Endometrial microvascular endothelial cells (primary cell): Measurements from ENCODE around the gene PANK2. TPM values are rescaled to one million over a fixed set of nuclear protein-coding genes. Genes with fewer than 3 reads are reported as not detected.
"Not testable (repeated sequence)": the region's sequence is repeated elsewhere in the genome, so short reads cannot be mapped to it uniquely, and the experiment has no call there.

ENCODE experiments used
- in situ Hi-C: cut with HindIII; loops from 2 replicates; pipeline ENCODE4 v1.10.0; 2017; ENCODE audit warnings: low sequenced_read_pairs, low pct_unique_long_range_greater_than_20kb; ENCODE audit errors: inconsistent ontology term
- total RNA-seq: library from RNA; depleted of rRNA; stranded (reverse); fragments of >200 nt; gene quantifications from one replicate; pipeline ENCODE4 v1.2.3, GENCODE V29; 2015; ENCODE audit errors: inconsistent ontology term

The PANK2 gene
- total RNA-seq, 1 donor from 2014 or later = 47.3 TPM

DNA sequence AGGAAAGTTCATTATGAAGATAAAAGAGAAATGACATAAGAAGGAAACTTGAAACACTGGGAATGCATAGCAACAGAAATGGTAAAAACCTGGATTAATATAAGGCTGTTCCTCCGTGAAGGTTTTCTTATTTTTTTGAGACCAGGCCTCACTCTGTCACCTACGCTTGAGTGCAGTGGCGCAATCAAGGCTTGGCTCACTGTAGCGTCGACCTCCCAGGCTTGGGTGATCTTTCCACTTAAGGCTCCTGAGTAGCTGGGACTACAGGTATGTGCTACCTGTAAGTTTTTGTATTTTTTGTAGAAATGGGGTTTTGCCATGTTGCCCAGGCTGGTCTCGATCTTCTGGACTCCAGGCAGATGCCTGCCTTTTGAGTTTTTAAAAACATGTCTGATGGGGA is 51.7 kb downstream of the PANK2 start:
- in situ Hi-C loops = no loop called here

DNA sequence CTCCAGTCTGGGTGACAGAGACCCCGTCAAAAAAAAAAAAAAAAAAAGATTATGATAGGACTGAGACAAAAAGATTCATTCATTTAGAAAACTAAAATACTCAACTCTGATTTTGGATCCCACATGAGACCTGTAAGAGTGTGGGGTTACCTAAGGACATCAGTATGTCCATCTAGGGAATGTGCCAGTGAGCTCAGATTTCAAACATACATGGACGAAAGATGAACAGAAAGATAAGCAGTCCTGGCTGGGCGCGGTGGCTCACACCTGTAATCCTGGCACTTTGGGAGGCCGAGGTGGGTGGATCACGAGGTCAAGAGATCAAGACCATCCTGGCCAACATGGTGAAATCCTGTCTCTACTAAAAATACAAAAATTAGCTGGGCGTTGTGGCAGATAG is 57.5 kb downstream of the PANK2 start:
- in situ Hi-C loops = not testable (repeated sequence)

DNA sequence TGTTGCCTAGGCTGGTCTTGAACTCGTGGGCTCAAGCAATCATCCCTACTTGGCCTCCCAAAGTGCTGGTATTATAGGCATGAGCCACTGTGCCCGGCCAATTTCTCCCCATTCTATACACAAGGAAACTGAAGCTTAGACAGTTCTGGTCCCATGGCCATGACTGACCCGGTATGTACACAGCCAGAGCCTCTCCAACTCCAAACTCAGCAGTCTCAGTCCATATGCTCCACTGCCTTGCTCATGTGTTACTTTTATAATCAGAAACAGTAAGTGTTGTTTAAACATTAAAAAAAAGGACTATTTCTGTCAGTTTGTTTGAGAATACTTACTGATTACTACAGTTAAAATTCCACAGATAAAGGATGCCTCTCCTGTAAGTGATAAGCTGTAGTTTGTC is 75.5 kb downstream of the PANK2 start:
- in situ Hi-C loops = no loop called here

DNA sequence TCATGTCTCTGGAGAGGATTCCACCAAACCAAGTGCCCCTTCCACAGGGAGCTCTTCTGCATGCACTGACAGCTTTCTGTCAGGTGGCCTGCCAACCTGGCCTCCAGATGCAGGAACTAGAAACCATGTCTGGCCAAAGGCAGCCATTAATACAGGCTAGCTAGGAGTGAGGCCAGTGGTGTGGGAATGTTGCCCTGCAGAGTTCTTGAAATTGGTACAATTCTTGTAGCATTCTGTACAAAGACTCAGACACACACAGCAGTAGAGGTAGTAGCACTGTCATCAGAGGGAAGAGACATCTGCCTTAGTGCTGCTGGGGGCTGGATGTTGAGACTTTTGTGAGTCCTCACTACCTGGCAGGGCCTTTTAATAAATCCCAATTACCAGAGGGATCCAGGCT is 77.4 kb downstream of the PANK2 start:
- in situ Hi-C loops = no loop called here

DNA sequence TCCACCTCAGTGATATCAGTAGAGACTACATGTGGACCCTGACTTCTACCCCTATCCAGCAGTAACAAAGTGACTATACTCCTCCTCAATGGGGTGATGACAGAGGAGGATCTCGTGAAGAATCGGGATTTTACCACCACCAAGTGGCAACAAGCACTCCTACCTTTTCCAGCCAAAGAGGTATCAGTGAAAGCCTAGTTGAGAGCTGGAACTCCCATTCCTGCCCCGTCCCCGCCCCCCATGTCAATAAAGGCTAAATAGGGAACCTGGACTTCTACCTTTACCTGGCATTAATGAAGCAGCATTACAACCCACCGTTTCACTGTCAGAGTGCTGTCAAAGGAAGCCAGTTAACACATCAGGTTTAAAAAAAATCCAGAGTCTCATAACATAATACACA is 80.8 kb downstream of the PANK2 start:
- in situ Hi-C loops = no loop called here

DNA sequence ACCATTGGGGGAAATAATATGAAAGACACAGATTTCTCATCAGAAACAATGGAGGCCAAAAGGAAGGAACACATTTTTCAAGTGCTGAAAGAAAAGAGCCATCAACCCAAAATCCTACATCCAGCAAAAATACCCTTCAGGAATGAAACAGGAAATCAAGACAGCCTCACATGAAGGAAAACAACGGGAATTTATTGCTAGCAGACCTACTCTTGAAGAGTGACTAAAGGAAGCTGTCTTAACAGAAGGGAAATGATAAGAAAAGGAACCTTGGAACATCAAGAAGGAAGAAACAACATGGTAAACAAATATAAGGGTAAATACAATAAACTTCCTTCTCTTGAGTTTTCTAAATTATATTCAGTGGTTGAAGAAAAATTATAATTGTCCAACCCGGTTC is 82.0 kb downstream of the PANK2 start:
- in situ Hi-C loops = no loop called here

DNA sequence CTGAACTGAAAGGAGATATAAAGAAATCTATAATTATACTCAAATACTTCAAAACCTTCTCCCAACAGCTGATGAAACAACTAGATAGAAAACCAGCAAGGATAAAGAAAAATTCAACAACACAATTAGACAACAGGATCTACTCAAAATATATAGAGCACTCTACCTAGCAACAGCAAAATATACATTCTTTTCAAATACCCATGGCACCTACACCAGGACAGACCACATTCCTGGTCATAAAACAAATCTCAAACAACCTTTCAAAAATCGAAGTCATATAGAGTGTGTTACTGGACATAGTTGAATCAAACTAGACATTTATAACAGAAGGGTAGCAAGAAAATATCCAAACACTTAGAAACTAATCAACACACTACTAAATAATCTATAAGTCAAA is 83.0 kb downstream of the PANK2 start:
- in situ Hi-C loops = no loop called here

DNA sequence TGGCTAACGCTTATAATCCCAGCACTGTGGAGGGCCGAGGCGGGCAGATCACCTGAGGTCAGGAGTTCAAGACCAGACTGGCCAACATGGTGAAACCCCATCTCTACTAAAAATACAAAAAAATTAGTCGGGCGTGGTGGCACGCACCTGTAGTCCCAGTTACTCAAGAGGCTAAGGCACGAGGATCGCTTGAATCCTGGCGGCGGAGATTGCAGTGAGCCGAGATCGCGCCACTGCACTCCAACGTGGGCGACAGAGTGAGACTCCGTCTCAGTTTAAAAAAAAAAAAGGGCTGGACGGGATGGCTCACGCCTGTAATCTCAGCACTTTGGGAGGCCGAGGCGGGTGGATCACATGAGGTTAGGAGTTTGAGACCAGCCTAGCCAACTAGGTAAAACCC is 83.4 kb downstream of the PANK2 start:
- in situ Hi-C loops = not testable (repeated sequence)

DNA sequence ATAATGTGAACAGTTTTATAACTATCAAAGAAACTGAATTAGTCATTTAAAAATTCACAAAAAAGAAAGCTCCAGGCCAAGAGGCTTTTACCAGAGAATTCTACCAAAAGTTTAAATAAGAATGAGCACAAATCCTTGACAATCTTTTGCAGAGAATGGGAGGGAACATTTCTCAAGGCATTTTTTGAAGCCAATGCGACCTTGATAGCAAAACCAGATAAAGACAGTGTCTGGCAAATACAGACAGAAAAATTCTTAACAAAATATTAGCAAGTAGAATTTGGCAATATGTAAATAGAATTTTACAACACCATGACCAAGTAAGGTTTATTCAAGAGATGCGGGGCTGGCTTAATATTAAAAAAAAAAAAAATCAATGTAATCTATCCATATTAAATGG is 84.5 kb downstream of the PANK2 start:
- in situ Hi-C loops = no loop called here

DNA sequence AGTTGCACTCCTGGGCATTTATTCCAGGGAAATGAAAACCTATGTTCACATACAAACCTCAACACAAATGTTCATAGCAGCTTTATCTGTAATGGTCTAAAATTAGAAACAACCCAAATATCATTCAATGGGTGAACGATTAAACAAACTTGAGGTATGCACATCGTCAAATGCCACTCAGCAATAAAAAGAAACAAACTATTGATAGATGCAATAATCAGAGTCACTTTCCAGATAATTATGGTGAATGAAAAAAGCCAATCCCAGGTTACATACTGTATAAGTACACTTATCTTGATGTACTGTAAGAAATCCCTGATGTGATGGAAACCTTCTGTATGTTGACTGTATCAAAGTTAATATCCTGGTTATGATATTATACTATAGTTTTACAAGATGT is 87.3 kb downstream of the PANK2 start:
- in situ Hi-C loops = no loop called here

Other genes with a start within 250 kb of the PANK2 start
- not detected for gene GFRA4, start 226.0 kb upstream of the PANK2 start, total RNA-seq
- not detected for gene ADAM33, start 207.4 kb upstream of the PANK2 start, total RNA-seq
- gene SIGLEC1, start 176.8 kb upstream of the PANK2 start, total RNA-seq = not detected
- 10.9 TPM for gene HSPA12B, start 156.7 kb upstream of the PANK2 start, total RNA-seq
- gene ADISSP, start 121.6 kb upstream of the PANK2 start, total RNA-seq = 85.9 TPM
- not detected for gene SPEF1, start 107.9 kb upstream of the PANK2 start, total RNA-seq
- gene CENPB, start 102.6 kb upstream of the PANK2 start, total RNA-seq = 105 TPM
- 61.7 TPM for gene CDC25B, start 93.1 kb upstream of the PANK2 start, total RNA-seq
- 32.5 TPM for gene AP5S1, start 68.8 kb upstream of the PANK2 start, total RNA-seq
- gene MAVS, start 42.6 kb upstream of the PANK2 start, total RNA-seq = 24.4 TPM
- 12.8 TPM for gene RNF24, start 126.2 kb downstream of the PANK2 start, total RNA-seq